GM12875 (cell line): ENCODE measurements around the gene OMA1.

ENCODE experiments used
- H3K4me3 ChIP-seq: one replicate; pipeline ENCODE4 v1.5.1; 2011; ENCODE audit warnings: low read depth, low read length, control low read depth
- TF ChIP-seq, protein P1 (sequence below): IDR thresholded peaks from 2 replicates; pipeline ENCODE4 v1.5.1; 2011; ENCODE audit warnings: low read depth, mild to moderate bottlenecking, control low read depth, inconsistent platforms, low read length, moderate library complexity, borderline replicate concordance; ENCODE audit not compliant: insufficient read depth

The OMA1 gene

DNA sequence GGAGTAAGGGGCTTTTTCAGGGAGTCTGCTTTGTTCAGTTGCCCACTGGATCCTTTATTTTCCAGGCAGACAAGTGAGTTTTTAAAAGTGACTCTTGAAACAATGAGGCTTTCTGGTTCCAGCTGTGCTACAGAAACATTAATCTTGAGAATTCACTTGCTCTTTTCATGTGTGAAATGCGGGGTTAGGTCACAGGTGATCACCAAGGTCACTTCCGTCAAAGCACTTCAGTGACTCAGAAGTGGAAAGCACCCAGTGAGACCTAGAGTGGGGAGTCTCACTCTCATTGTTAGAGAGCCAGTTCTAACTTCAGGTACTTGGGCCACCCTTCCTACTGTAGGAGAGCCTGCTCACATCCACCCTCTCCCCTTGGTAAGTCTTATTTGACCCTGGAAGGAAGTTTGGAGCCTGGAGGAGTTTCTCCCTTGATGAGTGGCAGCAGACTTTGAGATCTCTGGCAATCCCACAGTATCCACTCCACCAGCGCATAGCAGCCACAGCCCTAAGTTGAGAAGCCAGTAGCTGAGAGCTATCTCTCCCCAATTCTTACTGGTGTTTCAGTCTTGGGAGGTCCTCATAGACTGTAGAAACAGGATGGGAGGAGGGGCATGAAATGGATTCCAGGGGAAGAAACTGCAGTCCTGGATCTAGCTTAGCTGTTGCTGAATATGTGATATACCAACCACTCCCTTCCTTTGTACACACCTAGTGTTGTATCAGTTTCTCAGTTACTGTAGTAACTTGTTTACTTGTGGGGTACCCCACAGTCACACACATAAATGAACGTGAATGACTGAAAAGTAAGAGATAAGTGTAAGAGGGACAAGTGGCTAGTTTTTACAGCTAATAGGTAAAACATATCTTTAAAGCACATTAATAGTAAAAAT lies 27.4 kb upstream of the OMA1 start:
- TF ChIP-seq, protein P1, sequence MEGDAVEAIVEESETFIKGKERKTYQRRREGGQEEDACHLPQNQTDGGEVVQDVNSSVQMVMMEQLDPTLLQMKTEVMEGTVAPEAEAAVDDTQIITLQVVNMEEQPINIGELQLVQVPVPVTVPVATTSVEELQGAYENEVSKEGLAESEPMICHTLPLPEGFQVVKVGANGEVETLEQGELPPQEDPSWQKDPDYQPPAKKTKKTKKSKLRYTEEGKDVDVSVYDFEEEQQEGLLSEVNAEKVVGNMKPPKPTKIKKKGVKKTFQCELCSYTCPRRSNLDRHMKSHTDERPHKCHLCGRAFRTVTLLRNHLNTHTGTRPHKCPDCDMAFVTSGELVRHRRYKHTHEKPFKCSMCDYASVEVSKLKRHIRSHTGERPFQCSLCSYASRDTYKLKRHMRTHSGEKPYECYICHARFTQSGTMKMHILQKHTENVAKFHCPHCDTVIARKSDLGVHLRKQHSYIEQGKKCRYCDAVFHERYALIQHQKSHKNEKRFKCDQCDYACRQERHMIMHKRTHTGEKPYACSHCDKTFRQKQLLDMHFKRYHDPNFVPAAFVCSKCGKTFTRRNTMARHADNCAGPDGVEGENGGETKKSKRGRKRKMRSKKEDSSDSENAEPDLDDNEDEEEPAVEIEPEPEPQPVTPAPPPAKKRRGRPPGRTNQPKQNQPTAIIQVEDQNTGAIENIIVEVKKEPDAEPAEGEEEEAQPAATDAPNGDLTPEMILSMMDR: no peak
- no peak overlapping the region for H3K4me3 ChIP-seq

DNA sequence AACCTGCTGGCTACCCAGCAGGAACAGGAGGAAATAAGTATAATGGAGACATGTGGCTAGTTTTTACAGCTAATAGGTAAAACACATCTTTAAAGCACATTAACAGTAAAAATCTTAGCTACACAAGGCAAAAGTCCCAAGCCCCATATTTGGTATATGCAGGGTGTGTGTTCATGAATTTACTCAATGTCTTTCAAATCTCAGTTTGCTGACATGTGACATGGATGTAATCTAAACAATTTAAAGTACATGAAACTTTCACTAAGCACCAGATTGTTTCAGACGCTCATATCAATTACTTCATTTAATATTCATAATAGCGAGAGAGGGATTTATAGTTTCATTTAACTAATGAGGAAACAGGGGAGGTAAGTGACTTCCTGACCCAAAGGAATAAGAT lies 26.6 kb upstream of the OMA1 start:
- TF ChIP-seq, protein P1: no peak
- H3K4me3 ChIP-seq: no peak overlapping the region

DNA sequence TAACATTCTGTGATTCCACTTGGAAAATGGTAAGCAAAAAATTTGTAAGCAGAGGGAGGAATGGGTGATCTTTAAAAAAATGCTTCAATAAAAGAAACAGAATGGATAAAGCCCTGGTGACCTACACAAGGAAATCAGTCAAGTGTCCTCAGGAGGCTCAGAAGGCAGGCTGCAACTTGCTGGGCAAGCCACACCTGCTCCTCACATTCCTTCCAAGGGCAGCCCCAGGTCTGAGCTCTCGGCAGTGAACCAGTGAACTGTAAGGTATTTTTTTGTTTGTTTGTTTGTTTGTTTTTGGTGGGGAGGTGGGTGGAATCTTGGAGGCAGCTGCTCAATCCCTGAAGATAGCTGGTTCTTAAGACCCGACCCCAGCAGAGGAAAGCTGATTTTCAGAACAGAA lies 26.2 kb upstream of the OMA1 start:
- TF ChIP-seq, protein P1: no peak
- no peak overlapping the region for H3K4me3 ChIP-seq

DNA sequence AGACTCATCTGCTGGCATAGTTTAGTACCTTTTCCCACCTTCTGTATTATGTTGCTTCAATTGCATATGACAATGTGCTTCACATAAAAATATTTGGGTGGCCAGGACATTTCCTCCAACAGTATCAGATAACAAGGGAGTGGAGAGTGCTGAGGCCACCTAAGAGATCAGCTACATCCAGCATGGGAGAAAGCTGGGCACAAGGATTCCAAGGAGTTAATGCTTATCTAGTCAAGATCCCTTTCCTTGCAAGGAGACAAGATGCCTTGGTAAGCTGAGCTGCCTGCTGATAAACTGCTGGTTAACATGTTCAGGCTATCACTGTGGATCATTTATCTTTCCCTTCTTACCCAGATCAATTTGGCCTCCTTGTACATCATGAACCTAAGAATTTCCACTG lies 25.1 kb upstream of the OMA1 start:
- TF ChIP-seq, protein P1: no peak
- no peak overlapping the region for H3K4me3 ChIP-seq

DNA sequence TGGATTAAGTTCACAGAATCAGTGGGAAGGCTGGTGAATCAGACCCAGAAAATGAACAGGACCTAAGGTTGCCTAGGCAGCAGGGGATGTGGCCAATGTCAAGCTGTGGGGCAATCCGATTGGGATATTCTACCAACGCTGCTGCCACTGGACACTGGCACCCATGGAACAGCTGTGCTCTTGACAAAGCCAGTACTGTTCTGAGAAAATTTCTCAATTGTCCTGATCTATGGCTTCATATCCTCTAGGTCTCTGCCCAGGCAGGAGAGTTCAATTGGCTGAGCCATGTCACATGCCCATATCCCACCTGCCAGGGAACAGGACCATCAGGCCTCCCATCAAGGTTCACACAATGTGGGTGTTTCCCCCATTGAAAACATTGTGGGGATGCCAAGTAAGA lies 24.3 kb upstream of the OMA1 start:
- TF ChIP-seq, protein P1: no peak
- H3K4me3 ChIP-seq: no peak overlapping the region

DNA sequence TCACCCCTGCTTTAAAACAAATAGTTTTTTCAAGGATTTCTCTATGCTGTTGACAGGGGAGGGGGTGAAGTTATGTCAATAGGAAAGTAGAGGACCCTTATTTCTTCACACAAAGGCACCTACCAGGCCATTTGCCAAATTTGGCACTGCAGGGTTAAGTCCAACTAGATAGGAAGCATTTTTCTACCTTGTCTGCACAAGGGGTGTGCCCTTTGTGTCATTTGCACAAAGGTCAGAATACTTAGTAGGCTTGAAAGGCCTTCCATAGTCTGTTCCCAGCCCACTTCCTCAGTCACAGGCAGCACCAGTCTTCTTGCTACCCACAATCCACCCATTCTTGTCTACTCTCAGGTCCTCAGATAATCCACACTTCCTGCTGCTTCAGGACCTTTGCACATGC lies 23.6 kb upstream of the OMA1 start:
- H3K4me3 ChIP-seq: no peak overlapping the region
- TF ChIP-seq, protein P1: no peak

DNA sequence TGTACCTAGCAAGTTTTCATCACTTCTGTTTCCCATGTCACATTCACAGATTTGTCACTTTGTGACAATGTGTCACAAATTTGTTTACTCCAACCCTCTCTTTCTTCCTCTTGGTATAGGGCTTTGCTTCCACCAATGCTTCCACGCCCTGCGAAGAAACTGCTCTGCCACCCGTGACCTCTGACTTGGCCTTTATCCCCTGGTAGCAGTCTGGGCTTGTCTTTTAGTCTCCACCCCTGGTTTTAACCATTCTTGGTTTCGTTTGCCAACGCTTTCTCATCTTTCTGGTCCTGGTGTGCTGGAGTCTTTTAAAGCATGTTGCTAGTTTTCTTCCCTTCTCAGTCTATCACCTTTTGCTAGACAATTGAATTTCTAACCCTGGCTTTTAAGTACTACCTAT lies 22.4 kb upstream of the OMA1 start:
- H3K4me3 ChIP-seq: no peak overlapping the region
- TF ChIP-seq, protein P1: no peak
